NB4 (cell line): ENCODE results near the gene HELZ.

ENCODE experiments used
- CTCF ChIP-seq: IDR thresholded peaks from one replicate; pipeline ENCODE4 v1.5.1; 2012; ENCODE audit warnings: low read depth, low read length
- MAX ChIP-seq: IDR thresholded peaks from 2 replicates; pipeline ENCODE4 v1.6.1; 2011; ENCODE audit warnings: low read depth, low read length

- TF ChIP-seq CTCF, result no peak
- TF ChIP-seq MAX, result no peak
Observed at GRCh38 chr17:67139289-67139688, 105.7 kb downstream of the HELZ start.
